Left lung (tissue), 10 donors: ENCODE measurements around the gene ASTN2. TPM values are rescaled to one million over a fixed set of nuclear protein-coding genes. Genes with fewer than 3 reads are reported as not detected.

Source experiments
- ATAC-seq: fragments of 200-7000 bp; cut with Tn5 transposase; one replicate; pipeline ENCODE4 v1.9.1; 2020; ENCODE audit warnings: moderate library complexity
- DNase-seq, 4 donors: peaks; one replicate each; pipeline ENCODE4 v3.0.0-alpha.2; 2013 to 2020
- H3K27ac ChIP-seq, 2 donors: fragments of 200-600 bp; sonication (generic) in 1 of 2; one replicate each; pipeline versions ENCODE4 v1.5.0 to v1.8.0; 2020 to 2021
- H3K27me3 ChIP-seq, 2 donors: fragments of 200-600 bp; sonication (generic) in 1 of 2; one replicate each; pipeline versions ENCODE4 v1.5.0 to v1.8.0; 2020 to 2021
- H3K36me3 ChIP-seq, 2 donors: fragments of 200-600 bp; sonication (generic) in 1 of 2; one replicate each; pipeline versions ENCODE4 v1.5.0 to v1.8.0; 2020 to 2021
- H3K4me1 ChIP-seq, 2 donors: fragments of 200-600 bp; one replicate each; pipeline ENCODE4 v1.8.0; 2021
- H3K4me3 ChIP-seq, 2 donors: fragments of 200-600 bp; sonication (generic) in 1 of 2; one replicate each; pipeline versions ENCODE4 v1.5.0 to v1.8.0; 2020 to 2021; ENCODE audit warnings: mild to moderate bottlenecking in 1 of 2
- H3K9me3 ChIP-seq, 2 donors: fragments of 200-600 bp; sonication (generic) in 1 of 2; one replicate each; pipeline versions ENCODE4 v1.5.0 to v1.8.0; 2020 to 2021
- CTCF ChIP-seq, 2 donors: fragments of 200-600 bp; sonication (generic) in 1 of 2; IDR thresholded peaks; one replicate each; pipeline versions ENCODE4 v1.5.0 to v1.8.0; 2021; ENCODE audit warnings: antibody characterized with exemption in 2 of 2
- intact Hi-C, 2 donors: fragments of 100-400 bp; cut with DNase I; formaldehyde crosslinking; loops; one replicate each; pipeline versions ENCODE4 v1.11.2 to v1.14.2; 2022
- polyA plus RNA-seq, 6 donors: library from polyadenylated mRNA; unstranded; fragments of 120-200 nt; gene quantifications; one replicate each; pipeline ENCODE4 v1.2.1, GENCODE V29; 2013; ENCODE audit not compliant: insufficient read length in 6 of 6
- total RNA-seq, 2 donors: library from RNA; stranded (reverse); fragmentation: NEBNext Ultra II Directional; extraction: Animal tissue kit (Norgen Biotek cat#: 25700); gene quantifications; one replicate each; pipeline ENCODE4 v1.2.1, GENCODE V29; 2021
- donor health status: DM: no; HTN: yes; CAD: no.
- donor health status: DM: no; HTN: no; CAD: no.

The ASTN2 gene
- total and polyA plus RNA-seq, 8 donors, result 3.1 to 5.5 (median 4.5) TPM

- Histone ChIP-seq H3K4me3 (no peak overlapping the region), H3K27me3 (no peaks in the 10 kb centered on the region), H3K27ac (no peak overlapping the region), H3K9me3 (no peaks in the 10 kb centered on the region), H3K4me1 (no peaks in the 10 kb centered on the region), H3K36me3 (no peaks in the 10 kb centered on the region)
- DNase-seq, result no peak
- intact Hi-C loops, result no loop called here
- no peak for ATAC-seq
- TF ChIP-seq CTCF (IDR thresholded peaks at IDR 0.05), result no peak
Observed at GRCh38 chr9:117046666-117047327, 368.1 kb downstream of the ASTN2 start.

- no peaks in the 10 kb centered on the region for H3K36me3 ChIP-seq
- no peak for TF ChIP-seq CTCF (IDR thresholded peaks at IDR 0.05)
- H3K27me3 ChIP-seq, result no peaks in the 10 kb centered on the region
- no peaks in the 10 kb centered on the region for H3K4me1 ChIP-seq
- H3K27ac ChIP-seq, result no peak overlapping the region
- no peaks in the 10 kb centered on the region for H3K9me3 ChIP-seq
- no peak overlapping the region for H3K4me3 ChIP-seq
- ATAC-seq (no peak), DNase-seq (no peak)
- intact Hi-C loops, result no loop called here
Observed at GRCh38 chr9:117044241-117044640, 370.6 kb downstream of the ASTN2 start.

GRCh38 chr9:117043159-117043558 is 371.7 kb downstream of the ASTN2 start:
- no peak overlapping the region for H3K27ac ChIP-seq
- no peak for DNase-seq
- no peaks in the 10 kb centered on the region for H3K27me3 ChIP-seq
- no peak overlapping the region for H3K4me3 ChIP-seq
- no peaks in the 10 kb centered on the region for H3K9me3 ChIP-seq
- TF ChIP-seq CTCF (IDR thresholded peaks at IDR 0.05), result no peak
- intact Hi-C loops, result no loop called here
- no peak for ATAC-seq
- no peaks in the 10 kb centered on the region for H3K36me3 ChIP-seq
- no peaks in the 10 kb centered on the region for H3K4me1 ChIP-seq

- no peak for ATAC-seq
Observed at GRCh38 chr9:117035546-117035945, 379.3 kb downstream of the ASTN2 start.

GRCh38 chr9:117034866-117035265 is 380.0 kb downstream of the ASTN2 start:
- Histone ChIP-seq H3K9me3 (no peaks in the 10 kb centered on the region), H3K4me1 (no peaks in the 10 kb centered on the region), H3K4me3 (no peak overlapping the region), H3K27me3 (no peaks in the 10 kb centered on the region), H3K36me3 (no peaks in the 10 kb centered on the region), H3K27ac (no peak overlapping the region)
- intact Hi-C loops, result no loop called here
- ATAC-seq (no peak), DNase-seq (peak in 1 of 4 donors; percentile 4)
- TF ChIP-seq CTCF (IDR thresholded peaks at IDR 0.05), result no peak

More at GRCh38 chr9:117035546-117035945, 379.3 kb downstream of the ASTN2 start:
- no peak for DNase-seq
- intact Hi-C loops, result no loop called here
- Histone ChIP-seq H3K4me1 (no peaks in the 10 kb centered on the region), H3K9me3 (no peaks in the 10 kb centered on the region), H3K27me3 (no peaks in the 10 kb centered on the region), H3K36me3 (no peaks in the 10 kb centered on the region), H3K4me3 (no peak overlapping the region), H3K27ac (no peak overlapping the region)
- no peak for TF ChIP-seq CTCF (IDR thresholded peaks at IDR 0.05)
